HFF-Myc (cell line): Measurements from ENCODE around the gene IL12RB1.
"Not testable (repeated sequence)": the region's sequence is repeated elsewhere in the genome, so short reads cannot be mapped to it uniquely, and the experiment has no call there.

ENCODE experiments used
- DNase-seq: peaks from one replicate; pipeline ENCODE4 v3.0.0-alpha.2; 2011; ENCODE audit warnings: low read depth; ENCODE audit errors: extremely low read depth
- H3K4me3 ChIP-seq: replicated peaks from 2 replicates; pipeline ENCODE4 v1.5.1; 2011; ENCODE audit warnings: low read depth, mild to moderate bottlenecking, control low read depth, low read length
- TF ChIP-seq, protein P1 (sequence below): IDR thresholded peaks from 2 replicates; pipeline ENCODE4 v1.5.1; 2012; ENCODE audit warnings: mild to moderate bottlenecking, low read depth, low read length, control low read depth; ENCODE audit errors: missing control alignments

Gene IL12RB1

GRCh38 chr19:18043676-18044075, 43.1 kb downstream of the IL12RB1 start:
- TF ChIP-seq, protein P1, sequence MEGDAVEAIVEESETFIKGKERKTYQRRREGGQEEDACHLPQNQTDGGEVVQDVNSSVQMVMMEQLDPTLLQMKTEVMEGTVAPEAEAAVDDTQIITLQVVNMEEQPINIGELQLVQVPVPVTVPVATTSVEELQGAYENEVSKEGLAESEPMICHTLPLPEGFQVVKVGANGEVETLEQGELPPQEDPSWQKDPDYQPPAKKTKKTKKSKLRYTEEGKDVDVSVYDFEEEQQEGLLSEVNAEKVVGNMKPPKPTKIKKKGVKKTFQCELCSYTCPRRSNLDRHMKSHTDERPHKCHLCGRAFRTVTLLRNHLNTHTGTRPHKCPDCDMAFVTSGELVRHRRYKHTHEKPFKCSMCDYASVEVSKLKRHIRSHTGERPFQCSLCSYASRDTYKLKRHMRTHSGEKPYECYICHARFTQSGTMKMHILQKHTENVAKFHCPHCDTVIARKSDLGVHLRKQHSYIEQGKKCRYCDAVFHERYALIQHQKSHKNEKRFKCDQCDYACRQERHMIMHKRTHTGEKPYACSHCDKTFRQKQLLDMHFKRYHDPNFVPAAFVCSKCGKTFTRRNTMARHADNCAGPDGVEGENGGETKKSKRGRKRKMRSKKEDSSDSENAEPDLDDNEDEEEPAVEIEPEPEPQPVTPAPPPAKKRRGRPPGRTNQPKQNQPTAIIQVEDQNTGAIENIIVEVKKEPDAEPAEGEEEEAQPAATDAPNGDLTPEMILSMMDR, result no peak
- DNase-seq, result no peak
- no peak overlapping the region for H3K4me3 ChIP-seq

DNA sequence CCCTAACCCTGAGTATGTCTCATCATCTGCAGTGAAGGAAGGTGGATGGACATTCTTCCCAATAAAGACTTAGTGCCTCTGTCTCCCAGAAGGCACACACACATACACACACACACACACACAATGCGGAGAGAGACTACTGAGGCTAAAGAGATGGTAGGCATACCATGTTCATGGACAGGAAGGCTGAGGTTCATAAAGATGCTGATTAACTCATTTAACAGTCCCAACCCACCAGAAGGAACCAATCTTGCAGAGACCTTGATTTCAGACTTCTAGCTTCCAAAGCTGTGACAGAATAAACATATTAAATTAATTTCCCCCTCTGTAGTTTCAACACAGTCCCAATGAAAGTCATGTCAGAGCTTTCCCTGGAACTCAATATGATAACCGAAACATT, 45.7 kb downstream of the IL12RB1 start:
- DNase-seq, result no peak
- TF ChIP-seq, protein P1, result no peak

GRCh38 chr19:18032102-18032501, 54.6 kb downstream of the IL12RB1 start:
- not testable (repeated sequence) for H3K4me3 ChIP-seq, DNase-seq

More for the DNA sequence above, 45.7 kb downstream of the IL12RB1 start:
- no peak overlapping the region for H3K4me3 ChIP-seq

GRCh38 chr19:18031401-18031800, 55.3 kb downstream of the IL12RB1 start:
- DNase-seq, H3K4me3 ChIP-seq: not testable (repeated sequence)

DNA sequence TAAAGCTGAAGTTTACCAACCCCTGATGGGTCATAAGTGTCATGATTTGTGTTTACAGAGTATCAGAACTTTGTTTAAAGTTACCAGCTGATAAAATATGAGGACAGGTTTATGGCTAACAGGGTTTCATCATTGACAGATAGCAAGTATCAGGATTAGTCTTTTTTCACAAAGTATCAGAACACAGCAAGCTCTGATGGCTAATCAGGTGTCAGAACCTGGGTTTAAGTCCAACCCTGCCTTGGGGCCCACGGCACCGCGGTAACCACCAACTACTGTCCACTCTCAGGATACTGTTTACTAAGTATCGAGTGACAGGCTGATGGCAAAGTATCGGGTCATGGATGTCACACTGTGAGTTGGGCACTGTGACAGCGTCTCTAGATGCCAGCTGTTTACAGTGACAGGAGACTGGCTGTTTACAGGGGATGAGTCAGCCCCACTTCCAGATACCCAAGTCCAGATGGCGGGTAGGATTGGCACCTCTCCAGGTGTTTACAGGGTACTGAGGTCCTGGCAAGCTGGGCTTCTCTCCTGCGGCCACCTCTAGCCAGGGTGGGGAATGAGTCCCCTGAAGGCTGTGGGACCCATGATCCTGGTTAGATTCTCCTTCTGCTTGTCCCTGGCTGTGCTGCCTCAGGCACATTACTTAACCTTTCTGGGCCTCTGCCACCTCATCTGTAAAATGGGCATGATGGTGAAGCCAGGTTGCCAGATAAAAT, 57.0 kb downstream of the IL12RB1 start:
- TF ChIP-seq, protein P1, result no peak
- no peak overlapping the region for H3K4me3 ChIP-seq
- DNase-seq, result no peak

GRCh38 chr19:18027151-18027550, 59.6 kb downstream of the IL12RB1 start:
- H3K4me3 ChIP-seq, result no peak overlapping the region
- TF ChIP-seq, protein P1, result no peak
- no peak for DNase-seq

- TF ChIP-seq, protein P1, result no peak
- DNase-seq, result no peak
- H3K4me3 ChIP-seq, result no peak overlapping the region
Observed at GRCh38 chr19:18023622-18024251, 63.0 kb downstream of the IL12RB1 start.
